OCI-LY7 (cell line): Measurements from ENCODE around the gene UFSP1. TPM values are rescaled to one million over a fixed set of nuclear protein-coding genes. Genes with fewer than 3 reads are reported as not detected.

ENCODE experiments used
- BruUV-seq: library from RNA; stranded (reverse); fragments of 400-500 nt; replicated peaks from 2 replicates; lab custom pipeline; 2021; lab: Mats Ljungman, UMichigan
- CTCF ChIA-PET: fragments of 300-600 bp; sonication (Branson Sonifier 250); formaldehyde crosslinking; loops from one replicate; lab custom pipeline; 2022; ENCODE audit warnings: antibody characterized with exemption; ENCODE audit not compliant: unreplicated experiment; lab: Charles Lee
- POLR2A ChIA-PET: fragments of 300-600 bp; sonication (Branson Sonifier 250); formaldehyde crosslinking; loops from one replicate; lab custom pipeline; 2022; ENCODE audit warnings: antibody characterized with exemption; lab: Charles Lee
- DNase-seq: peaks from one replicate; pipeline ENCODE4 v3.0.0-alpha.2; 2015; ENCODE audit warnings: low spot score
- H2AFZ ChIP-seq: fragments of 200-600 bp; sonication (generic), shearing (Covaris generic); 2 replicates; pipeline ENCODE4 v1.6.1; 2014; ENCODE audit warnings: mild to moderate bottlenecking, antibody characterized with exemption, low read length, moderate library complexity
- H3K27ac ChIP-seq: fragments of 200-600 bp; sonication (generic); 2 replicates; pipeline ENCODE4 v1.5.1; 2014; ENCODE audit warnings: mixed run types, low read depth, mild to moderate bottlenecking, moderate library complexity, low read length, inconsistent platforms; ENCODE audit not compliant: poor library complexity, severe bottlenecking
- H3K36me3 ChIP-seq: fragments of 200-600 bp; sonication (generic); 2 replicates; pipeline ENCODE4 v1.6.1; 2014; ENCODE audit warnings: mild to moderate bottlenecking, antibody characterized with exemption, low read length, moderate library complexity, mixed read lengths; ENCODE audit not compliant: insufficient read depth
- H3K4me1 ChIP-seq: fragments of 200-600 bp; sonication (generic); 2 replicates; pipeline ENCODE4 v1.5.1; 2014; ENCODE audit warnings: mild to moderate bottlenecking, low read length; ENCODE audit not compliant: insufficient read depth, poor library complexity, severe bottlenecking
- H3K4me2 ChIP-seq: fragments of 200-600 bp; sonication (generic); 2 replicates; pipeline ENCODE4 v1.6.1; 2014; ENCODE audit warnings: mild to moderate bottlenecking, low read length
- H3K4me3 ChIP-seq: fragments of 200-600 bp; sonication (generic); 2 replicates; pipeline ENCODE4 v1.5.1; 2014; ENCODE audit warnings: mild to moderate bottlenecking, low read depth, low read length; ENCODE audit not compliant: poor library complexity, severe bottlenecking
- H3K79me2 ChIP-seq: fragments of 200-600 bp; sonication (generic); 2 replicates; pipeline ENCODE4 v1.6.1; 2016; ENCODE audit warnings: low read depth, mild to moderate bottlenecking, low read length, moderate library complexity, mixed read lengths; ENCODE audit not compliant: insufficient read depth
- H3K9me2 ChIP-seq: fragments of 200-600 bp; sonication (generic); 2 replicates; pipeline ENCODE4 v1.6.1; 2016; ENCODE audit warnings: mild to moderate bottlenecking, low read length, mixed read lengths; ENCODE audit not compliant: insufficient read depth
- H3K9me3 ChIP-seq: fragments of 200-600 bp; sonication (generic); 2 replicates; pipeline ENCODE4 v1.6.1; 2014; ENCODE audit warnings: mild to moderate bottlenecking, mixed run types, low read length, mixed read lengths
- H4K20me1 ChIP-seq: fragments of 200-600 bp; sonication (generic); 2 replicates; pipeline ENCODE4 v1.6.1; 2014; ENCODE audit warnings: mild to moderate bottlenecking, antibody characterized with exemption, low read length, moderate library complexity, mixed read lengths; ENCODE audit not compliant: insufficient read depth
- CTCF ChIP-seq: fragments of 200-600 bp; sonication (generic); conservative IDR thresholded peaks from 2 replicates; pipeline ENCODE4 v1.5.1; 2014; ENCODE audit warnings: mild to moderate bottlenecking, antibody characterized with exemption, low read length, moderate library complexity, mixed read lengths
- EZH2phosphoT487 ChIP-seq: fragments of 200-600 bp; sonication (generic); IDR thresholded peaks from 2 replicates; pipeline ENCODE4 v1.6.1; 2018; ENCODE audit warnings: low read depth, borderline replicate concordance, mild to moderate bottlenecking, mixed run types, antibody characterized with exemption, low read length, moderate library complexity, mixed read lengths
- intact Hi-C: fragments of 100-400 bp; cut with micrococcal nuclease; formaldehyde crosslinking; loops from one replicate; pipeline ENCODE4 v1.10.0; 2022; ENCODE audit not compliant: unreplicated experiment
- total RNA-seq, 2 experiments: library from RNA; depleted of rRNA in 1 of 2; stranded (reverse); fragments of >200 nt in 1 of 2; shearing (Covaris generic) in 1 of 2; gene quantifications; 2 replicates each; pipeline ENCODE4 v1.2.3, GENCODE V29; 2014 to 2022

Gene UFSP1
- total RNA-seq, 2 experiments from 2014 or later, result 2.8 to 3.3 TPM

- TF ChIP-seq EZH2phosphoT487 (no peak), CTCF (no peak)
- no TSS peak for BruUV-seq
- H2AFZ ChIP-seq, result no peak overlapping the region
- peak overlapping the region; percentile 89; the same call in 1 of the 2 replicates for H3K4me2 ChIP-seq
- POLR2A ChIA-PET, result interaction anchor here (0.9 to 4.9 kb wide), 3 partner anchors 8 to 34 kb away, joined by 3 to 40 read pairs (median 4); partner anchors contain the start of genes SLC12A9 and SRRT
- H3K4me1 ChIP-seq, result peaks cover 41% of the 10 kb centered on the region
- peaks cover 20% of the 10 kb centered on the region for H4K20me1 ChIP-seq
- peaks cover 77% of the 10 kb centered on the region for H3K36me3 ChIP-seq
- intact Hi-C loops, result loop anchor here (10.0 kb wide), 1 partner anchor 802 kb away; the partner anchor contains the start of genes COPS6 and ZNF3
- CTCF ChIA-PET, result no interaction called here
- no peaks in the 10 kb centered on the region for H3K9me2 ChIP-seq
- peaks cover 7% of the 10 kb centered on the region; the same call in 1 of the 2 replicates for H3K79me2 ChIP-seq
- H3K4me3 ChIP-seq, result no peak overlapping the region
- DNase-seq, result no peak
- no peaks in the 10 kb centered on the region for H3K9me3 ChIP-seq
- H3K27ac ChIP-seq, result no peak overlapping the region
Observed at GRCh38 chr7:100886142-100886935, 3.2 kb downstream of the UFSP1 start.

DNA sequence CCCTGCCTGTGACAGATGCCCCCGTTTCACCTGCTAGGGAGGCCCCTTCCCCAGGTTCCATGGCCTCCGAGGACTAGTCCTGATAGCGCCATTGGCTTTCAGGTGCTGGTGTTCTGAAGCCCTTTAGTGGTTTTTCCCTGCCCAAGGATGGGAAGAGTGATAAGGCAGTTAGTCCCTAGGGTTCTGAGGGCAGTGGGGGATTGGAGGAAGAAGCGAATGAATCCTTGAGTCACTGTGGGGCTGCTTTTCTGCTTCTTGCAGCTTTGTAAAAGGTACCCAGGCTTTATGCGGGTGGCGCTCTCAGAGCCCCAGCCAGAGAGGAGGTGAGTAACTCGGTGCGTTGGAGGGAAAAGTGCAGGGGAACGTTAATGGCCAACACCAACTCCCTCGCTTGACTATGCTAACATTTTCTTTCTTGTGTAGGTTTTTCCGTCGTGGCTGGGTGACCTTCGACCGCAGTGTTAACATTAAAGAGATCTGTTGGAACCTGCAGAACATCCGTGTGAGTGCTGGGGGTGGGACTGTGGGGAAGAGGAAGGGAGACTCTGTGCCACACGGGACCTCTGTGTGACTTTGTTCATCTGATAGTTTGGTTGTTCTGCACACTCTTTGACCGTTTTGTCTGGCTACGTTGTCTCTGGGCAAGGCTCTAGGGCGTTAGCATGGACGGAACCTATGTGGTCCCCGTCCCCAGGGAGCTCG is 3.9 kb downstream of the UFSP1 start:
- Histone ChIP-seq H3K4me3 (no peak overlapping the region), H3K4me2 (no peak overlapping the region), H4K20me1 (peaks cover 27% of the 10 kb centered on the region), H3K9me2 (no peaks in the 10 kb centered on the region), H3K36me3 (peaks cover 85% of the 10 kb centered on the region), H3K9me3 (no peaks in the 10 kb centered on the region), H3K4me1 (peaks cover 39% of the 10 kb centered on the region), H3K27ac (no peak overlapping the region), H2AFZ (no peak overlapping the region), H3K79me2 (peaks cover 14% of the 10 kb centered on the region; the same call in 1 of the 2 replicates)
- no TSS peak for BruUV-seq
- DNase-seq, result no peak
- CTCF ChIA-PET, result no interaction called here
- no peak for TF ChIP-seq CTCF
- no peak for TF ChIP-seq EZH2phosphoT487
- POLR2A ChIA-PET, result interaction anchor here (4.9 kb wide), 1 partner anchor 10 kb away, joined by 40 read pairs; the partner anchor contains the start of gene SRRT
- intact Hi-C loops, result loop anchor here (10.0 kb wide), 1 partner anchor 801 kb away; the partner anchor contains the start of genes COPS6 and ZNF3
